ENCODE data around the gene PGLYRP3.

The PGLYRP3 gene

GRCh38 chr1:153253693-153254092, 59.1 kb downstream of the PGLYRP3 start:
- DNase-seq, result no peak

GRCh38 chr1:153253076-153253475, 59.7 kb downstream of the PGLYRP3 start:
- no peak for DNase-seq

- DNase-seq, result no peak
These were observed 60.8 kb downstream of the PGLYRP3 start for GRCh38 chr1:153251988-153252387.

GRCh38 chr1:153251562-153251961, 61.2 kb downstream of the PGLYRP3 start:
- no peak for DNase-seq

- DNase-seq, result no peak
These were observed 61.7 kb downstream of the PGLYRP3 start for GRCh38 chr1:153251087-153251486.

GRCh38 chr1:153250166-153250565, 62.6 kb downstream of the PGLYRP3 start:
- no peak for DNase-seq

- no peak for DNase-seq
These were observed 64.4 kb downstream of the PGLYRP3 start for GRCh38 chr1:153248176-153248879.

Measured in SHP77 treated with DMSO at 0.1 percent for 48 hours (cell line).